NCI-H2107 treated with DMSO at 0.1 percent for 48 hours (cell line): ENCODE results near the gene SNTB2.
A peak's percentile ranks its signal among the peaks of the same experiment; 100 is the strongest.
"Not testable (repeated sequence)": the region's sequence is repeated elsewhere in the genome, so short reads cannot be mapped to it uniquely, and the experiment has no call there.

Experiments
- DNase-seq: peaks from one replicate; lab custom pipeline; 2025; ENCODE audit not compliant: unreplicated experiment; lab: John Stamatoyannopoulos, UW

The SNTB2 gene

GRCh38 chr16:69277413-69277812 is 90.4 kb downstream of the SNTB2 start:
- no peak for DNase-seq

DNA sequence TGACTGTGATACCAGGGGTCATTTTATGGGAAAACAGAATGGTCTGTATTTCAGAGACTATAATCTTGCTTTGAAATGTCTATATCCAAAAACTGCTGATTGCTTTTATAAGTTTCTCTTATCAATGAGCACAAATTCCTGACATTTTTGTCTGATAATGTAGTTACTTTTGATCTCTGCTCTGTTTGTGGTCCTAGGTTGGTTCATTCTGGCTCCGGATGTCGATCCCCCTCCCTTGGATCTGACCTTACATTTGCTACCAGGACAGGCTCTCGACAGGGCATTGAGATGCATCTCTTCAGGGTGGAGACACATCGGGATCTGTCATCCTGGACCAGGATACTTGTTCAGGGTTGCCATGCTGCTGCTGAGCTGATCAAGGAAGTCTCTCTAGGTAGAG is 96.9 kb downstream of the SNTB2 start:
- no peak for DNase-seq

- DNase-seq = no peak
These were observed 98.3 kb downstream of the SNTB2 start for GRCh38 chr16:69285240-69285639.

DNA sequence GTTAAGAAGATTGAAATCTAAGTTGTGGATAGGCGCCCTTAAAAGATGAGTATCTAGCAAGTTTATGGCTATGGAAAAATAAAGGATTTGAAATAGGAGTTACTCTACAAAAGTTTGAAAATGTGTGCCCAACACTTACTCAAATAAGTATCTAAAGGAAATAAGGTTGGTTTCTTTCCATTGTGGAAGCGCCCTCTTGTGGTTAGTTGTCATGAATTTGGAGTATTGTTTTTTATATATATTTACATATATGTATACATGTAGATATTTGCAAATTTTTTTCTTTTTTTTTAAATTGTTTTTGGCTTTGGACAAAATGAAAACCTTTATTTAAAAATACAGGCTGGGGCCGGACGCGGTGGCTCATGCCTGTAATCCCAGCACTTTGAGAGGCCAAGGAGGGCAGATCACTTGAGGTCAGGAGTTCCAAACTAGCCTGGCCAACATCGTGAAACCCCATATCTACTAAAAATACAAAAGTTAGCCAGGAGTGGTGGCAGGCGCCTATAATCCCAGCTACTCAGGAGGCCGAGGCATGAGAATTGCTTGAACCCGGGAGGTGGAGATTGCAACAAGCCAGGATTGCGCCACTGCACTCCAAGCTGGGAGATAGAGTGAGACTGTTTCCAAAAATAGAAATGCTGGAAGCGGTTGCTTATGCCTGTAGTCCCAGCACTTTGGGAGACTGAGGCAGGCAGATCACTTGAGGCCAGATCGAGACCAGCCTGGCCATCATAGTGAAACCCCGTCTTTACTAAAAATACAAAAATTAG is 100.2 kb downstream of the SNTB2 start:
- DNase-seq = peak; percentile 68

- DNase-seq = not testable (repeated sequence)
These were observed 104.7 kb downstream of the SNTB2 start for GRCh38 chr16:69291657-69292056.

DNA sequence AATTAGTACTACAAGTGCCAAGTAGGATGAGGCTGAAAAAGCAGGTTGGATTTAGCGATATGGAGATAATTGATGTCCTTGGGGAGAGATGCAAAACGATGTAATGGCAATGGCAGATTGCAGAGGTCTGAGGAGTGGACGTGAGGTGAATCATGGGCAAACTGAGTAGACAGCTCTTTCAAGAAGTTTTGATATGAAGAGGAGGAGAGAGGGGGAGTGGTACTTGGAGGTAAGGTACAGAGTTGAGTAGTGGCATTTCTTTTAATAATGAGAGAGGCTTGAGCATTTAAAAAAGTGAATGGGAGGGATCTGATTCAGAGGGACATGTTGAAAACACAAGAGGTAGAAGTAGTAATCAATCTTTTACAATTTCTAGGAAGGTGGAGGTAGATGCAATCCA is 106.4 kb downstream of the SNTB2 start:
- DNase-seq = no peak

DNA sequence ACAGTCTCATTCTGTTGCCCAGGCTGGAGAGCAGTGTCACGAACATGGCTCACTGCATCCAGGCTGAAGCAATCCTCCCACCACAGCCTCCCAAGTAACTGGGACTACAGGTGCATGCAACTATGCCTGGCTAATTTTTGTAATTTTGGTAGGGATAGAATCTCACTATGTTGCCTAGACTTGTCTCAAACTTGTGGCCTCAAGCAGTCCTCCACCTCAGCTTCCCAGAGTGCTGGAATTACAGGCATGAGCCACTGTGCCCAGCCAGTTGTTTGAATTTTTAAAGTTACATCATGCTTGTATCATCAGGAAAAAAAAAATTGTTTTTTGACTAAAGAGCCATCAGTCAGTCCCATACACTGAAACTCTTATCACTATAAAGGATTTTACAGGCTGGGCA is 107.1 kb downstream of the SNTB2 start:
- DNase-seq = no peak

DNA sequence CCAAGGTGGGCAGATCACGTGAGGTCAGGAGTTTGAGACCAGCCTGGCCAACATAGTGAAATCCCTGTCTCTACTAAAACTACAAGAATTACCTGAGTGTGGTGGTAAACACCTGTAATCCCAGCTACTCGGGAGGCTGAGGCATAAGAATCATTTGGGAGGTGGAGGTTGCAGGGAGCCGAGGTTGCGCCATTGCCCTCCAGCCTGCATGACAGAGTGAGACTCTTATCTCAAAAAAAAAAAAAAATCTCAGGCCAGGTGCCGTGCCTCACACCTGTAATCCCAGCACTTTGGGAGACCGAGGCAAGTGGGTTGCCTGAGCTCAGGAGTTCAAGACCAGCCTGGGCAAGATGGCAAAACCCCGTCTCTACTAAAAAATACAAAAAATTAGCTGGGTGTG is 109.8 kb downstream of the SNTB2 start:
- DNase-seq = not testable (repeated sequence)

GRCh38 chr16:69298261-69298660 is 111.3 kb downstream of the SNTB2 start:
- no peak for DNase-seq

DNA sequence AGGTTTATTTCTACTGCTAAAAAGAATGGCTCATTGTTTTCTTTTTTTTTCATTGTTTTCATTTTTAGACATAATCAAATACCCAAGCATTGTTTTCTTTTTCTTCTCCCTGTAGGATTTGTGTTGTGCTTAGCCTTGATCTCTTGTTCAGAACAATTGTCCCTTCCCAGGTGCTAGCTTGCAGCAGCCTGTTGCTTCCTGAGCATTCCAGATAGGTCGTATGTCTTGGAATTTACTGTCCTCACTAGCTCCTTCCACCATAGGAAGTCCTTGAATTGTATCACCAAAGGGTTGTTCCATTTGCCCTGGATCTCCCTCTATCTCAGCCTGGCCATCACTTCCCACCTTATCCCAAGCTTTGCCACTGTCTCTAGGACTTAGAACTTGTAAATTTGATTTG is 114.2 kb downstream of the SNTB2 start:
- no peak for DNase-seq

DNA sequence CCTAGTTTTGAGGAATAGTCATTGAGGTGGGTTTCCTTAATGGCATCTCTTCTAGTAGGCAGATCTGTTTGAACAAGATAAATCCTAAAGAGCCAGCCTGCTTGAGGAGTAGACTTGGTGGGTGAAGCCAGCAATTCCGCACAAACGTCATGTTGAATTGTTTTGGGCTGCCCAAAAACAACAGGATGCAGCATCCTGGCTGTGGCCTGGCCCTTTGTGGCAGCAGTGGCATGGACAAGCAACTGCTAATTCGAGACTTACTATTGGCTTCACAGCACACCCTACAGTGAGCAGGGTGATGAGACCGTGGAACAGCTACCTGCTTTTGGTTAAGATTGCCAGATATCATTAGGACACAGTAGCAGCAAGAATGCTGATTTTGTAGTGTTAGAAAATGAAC is 114.9 kb downstream of the SNTB2 start:
- no peak for DNase-seq

- no peak for DNase-seq
These were observed 115.3 kb downstream of the SNTB2 start for GRCh38 chr16:69302301-69302700.

GRCh38 chr16:69306031-69306430 is 119.1 kb downstream of the SNTB2 start:
- DNase-seq = no peak

- no peak for DNase-seq
These were observed 120.1 kb downstream of the SNTB2 start for GRCh38 chr16:69307091-69307490.

GRCh38 chr16:69307856-69308255 is 120.9 kb downstream of the SNTB2 start:
- DNase-seq = no peak

- no peak for DNase-seq
These were observed 122.4 kb downstream of the SNTB2 start for GRCh38 chr16:69309316-69309715.

- peak; percentile 94 for DNase-seq
These were observed 123.9 kb downstream of the SNTB2 start, which contains the start of gene VPS4A for GRCh38 chr16:69310653-69311532. VPS4A (plus strand) TSS chr16:69311350; CDS start chr16:69311512, 162 bp downstream.

DNA sequence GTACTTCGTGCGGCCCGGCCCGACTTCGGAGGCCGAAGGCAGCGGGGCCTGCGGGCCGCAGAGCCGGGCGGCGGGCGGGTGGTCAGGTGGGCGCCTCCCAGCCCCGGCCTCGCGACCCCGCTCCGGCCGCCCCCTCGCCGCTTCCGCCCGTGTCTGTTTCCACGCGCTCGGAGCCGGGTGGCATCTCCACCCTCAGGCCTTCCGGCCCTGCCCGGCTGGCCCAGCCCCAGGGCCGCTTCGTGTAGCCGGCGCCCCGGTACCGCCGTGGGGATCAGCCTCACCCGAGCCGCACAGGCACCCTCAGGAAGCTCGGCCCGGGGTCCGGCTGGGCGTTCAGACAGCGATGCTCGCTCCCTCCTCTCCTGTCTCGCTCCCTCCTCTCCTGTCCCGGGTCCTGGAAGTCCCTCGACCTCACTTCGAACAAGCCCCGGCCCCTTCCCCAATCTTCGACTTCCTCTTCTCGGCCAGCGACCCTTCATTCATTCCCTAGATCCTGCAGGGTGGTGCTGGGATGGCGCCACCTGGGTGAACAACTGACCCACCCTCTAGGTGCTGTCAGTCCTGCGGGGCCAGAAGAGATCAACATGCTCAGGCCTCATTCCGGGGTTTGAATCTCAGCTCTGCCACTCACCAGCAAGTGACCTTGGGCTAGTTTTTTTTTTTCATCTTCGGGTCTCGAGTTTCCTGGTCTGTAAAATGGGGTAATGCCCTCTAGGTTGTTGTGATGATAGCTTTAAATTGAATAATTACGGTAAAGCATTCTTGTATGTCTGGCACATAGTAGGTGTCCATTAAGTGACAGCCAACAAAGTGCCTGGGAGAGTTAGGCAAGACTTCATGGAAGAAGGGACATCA is 124.8 kb downstream of the SNTB2 start:
- peak; percentile 45 for DNase-seq

- DNase-seq = no peak
These were observed 126.5 kb downstream of the SNTB2 start for GRCh38 chr16:69313469-69313868.

DNA sequence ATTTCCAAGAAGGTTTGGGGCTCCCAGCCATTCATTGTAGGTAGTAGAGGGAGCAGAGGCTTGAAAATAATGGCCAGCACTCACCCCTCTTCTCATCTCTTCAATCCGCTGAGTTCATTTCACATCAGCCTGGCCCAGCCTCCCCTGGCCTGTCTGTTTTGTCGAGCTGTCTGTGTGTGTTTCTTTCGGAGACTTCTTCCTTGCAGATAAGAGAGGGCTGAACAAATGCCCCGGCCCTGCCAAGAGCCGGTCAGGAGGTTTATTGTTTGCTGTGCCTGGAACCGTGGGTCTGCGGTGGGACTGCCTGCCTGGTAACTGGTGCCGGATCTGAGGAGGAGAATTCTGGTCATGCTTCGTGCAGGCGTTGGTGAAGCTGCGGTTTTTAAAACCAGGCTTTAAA is 127.6 kb downstream of the SNTB2 start:
- no peak for DNase-seq
